ENCODE measurements around the gene PGK1.

Gene PGK1

DNA sequence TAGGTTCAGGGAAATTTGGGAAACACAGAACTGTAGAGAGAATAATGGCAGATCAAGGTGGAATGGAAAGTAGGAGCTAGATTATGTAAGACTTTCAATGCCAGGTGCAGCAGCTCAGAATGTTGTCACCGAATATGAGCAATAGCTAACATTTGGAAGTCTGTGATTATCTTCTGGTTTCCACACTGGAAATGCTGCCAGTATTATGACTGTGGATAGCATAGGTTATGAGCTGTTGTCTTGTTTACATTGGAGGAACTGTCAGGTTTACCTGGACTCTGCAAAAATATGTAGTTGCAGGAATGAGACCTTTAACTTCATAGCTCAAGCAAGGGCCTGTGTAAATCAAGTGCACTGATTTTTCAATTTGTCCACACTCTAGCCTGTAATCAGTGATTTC is 61.4 kb downstream of the PGK1 start:
- no peaks in the 10 kb centered on the region for H3K9me3 ChIP-seq (ENCODE audit: severe bottlenecking)

DNA sequence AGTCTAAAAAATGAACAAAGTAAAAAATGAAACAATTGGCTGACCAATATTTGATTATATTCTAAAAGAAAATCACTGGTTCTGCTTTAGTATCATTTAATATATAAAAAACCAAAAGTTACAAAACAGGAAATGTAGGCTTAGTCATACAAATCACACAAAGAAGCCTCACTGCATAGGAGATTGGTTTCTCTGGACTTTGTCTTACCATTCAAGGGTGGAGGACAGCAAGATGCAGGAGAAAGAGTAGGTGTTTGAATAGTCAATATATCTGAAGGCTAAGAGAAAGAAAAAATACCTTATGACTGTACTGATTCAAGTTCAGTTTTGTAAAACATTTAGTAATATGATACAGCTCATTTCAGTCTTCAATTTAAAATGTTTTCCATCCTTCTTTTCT is 64.0 kb downstream of the PGK1 start:
- H3K4me3 ChIP-seq (ENCODE audit: low read depth, low read length), result no peak overlapping the region
- TF ChIP-seq CTCF (IDR thresholded peaks at IDR 0.05; ENCODE audit: low read depth, low read length), result no peak
- no peak for DNase-seq
- H3K27ac ChIP-seq, result no peak overlapping the region
- H3K27me3 ChIP-seq (ENCODE audit: insufficient read depth, low read depth, severe bottlenecking), result peaks cover 46% of the 10 kb centered on the region
- no peaks in the 10 kb centered on the region for H3K36me3 ChIP-seq
- H3K9me3 ChIP-seq (ENCODE audit: severe bottlenecking), result no peaks in the 10 kb centered on the region

More for the DNA sequence above, 61.4 kb downstream of the PGK1 start:
- TF ChIP-seq CTCF (IDR thresholded peaks at IDR 0.05; ENCODE audit: low read depth, low read length), result no peak
- no peaks in the 10 kb centered on the region for H3K36me3 ChIP-seq
- peaks cover 46% of the 10 kb centered on the region for H3K27me3 ChIP-seq (ENCODE audit: insufficient read depth, low read depth, severe bottlenecking)
- no peak overlapping the region for H3K4me3 ChIP-seq (ENCODE audit: low read depth, low read length)
- H3K27ac ChIP-seq, result no peak overlapping the region
- no peak for DNase-seq
